Ramos (cell line): ENCODE measurements around the gene CCDC154.

Source experiments
- in situ Hi-C: fragments of 300-500 bp; cut with MboI; formaldehyde crosslinking; loops from one replicate; pipeline ENCODE4 v1.14.3; 2022; ENCODE audit warnings: low sequenced_read_pairs; ENCODE audit not compliant: unreplicated experiment

CCDC154 gene

GRCh38 chr16:1427473-1428461 lies 16.6 kb downstream of the CCDC154 start:
- in situ Hi-C loops: no loop called here

DNA sequence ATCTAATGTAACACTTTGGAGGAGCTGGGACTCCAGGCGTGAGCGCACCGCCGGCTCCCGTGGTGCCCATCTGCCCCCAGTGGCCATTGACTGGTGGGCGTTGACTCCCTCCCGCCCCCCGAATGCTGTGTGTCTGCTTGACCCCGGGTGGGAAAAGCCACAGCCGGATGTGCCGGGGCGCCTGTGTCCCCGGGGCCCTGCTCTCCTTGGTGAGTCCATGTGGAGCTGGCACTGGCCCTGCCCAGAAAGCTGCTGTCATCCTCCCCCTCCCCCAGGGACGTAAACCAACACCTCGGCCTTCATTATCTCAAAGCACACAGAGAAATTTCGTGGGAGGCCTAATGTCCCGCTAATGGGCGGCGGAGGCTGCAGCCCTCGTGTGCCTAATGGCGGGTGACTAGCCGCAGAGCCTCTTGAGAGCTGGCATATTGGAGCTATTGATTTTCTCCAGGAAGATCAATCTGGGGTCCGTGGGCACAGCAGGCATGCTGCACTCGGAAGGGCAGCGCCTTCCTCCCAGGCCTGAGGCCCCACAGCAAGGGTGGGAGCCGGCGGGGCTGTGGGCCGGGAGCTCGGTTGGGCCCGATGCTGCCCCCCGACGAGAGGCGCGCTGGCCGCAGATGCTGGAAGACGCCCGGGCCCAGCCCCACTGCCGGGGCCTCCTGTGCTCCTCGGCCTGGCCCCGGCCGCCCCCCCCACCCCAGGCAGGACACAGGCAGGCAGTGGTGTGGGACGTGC lies 17.5 kb downstream of the CCDC154 start:
- in situ Hi-C loops: no loop called here

DNA sequence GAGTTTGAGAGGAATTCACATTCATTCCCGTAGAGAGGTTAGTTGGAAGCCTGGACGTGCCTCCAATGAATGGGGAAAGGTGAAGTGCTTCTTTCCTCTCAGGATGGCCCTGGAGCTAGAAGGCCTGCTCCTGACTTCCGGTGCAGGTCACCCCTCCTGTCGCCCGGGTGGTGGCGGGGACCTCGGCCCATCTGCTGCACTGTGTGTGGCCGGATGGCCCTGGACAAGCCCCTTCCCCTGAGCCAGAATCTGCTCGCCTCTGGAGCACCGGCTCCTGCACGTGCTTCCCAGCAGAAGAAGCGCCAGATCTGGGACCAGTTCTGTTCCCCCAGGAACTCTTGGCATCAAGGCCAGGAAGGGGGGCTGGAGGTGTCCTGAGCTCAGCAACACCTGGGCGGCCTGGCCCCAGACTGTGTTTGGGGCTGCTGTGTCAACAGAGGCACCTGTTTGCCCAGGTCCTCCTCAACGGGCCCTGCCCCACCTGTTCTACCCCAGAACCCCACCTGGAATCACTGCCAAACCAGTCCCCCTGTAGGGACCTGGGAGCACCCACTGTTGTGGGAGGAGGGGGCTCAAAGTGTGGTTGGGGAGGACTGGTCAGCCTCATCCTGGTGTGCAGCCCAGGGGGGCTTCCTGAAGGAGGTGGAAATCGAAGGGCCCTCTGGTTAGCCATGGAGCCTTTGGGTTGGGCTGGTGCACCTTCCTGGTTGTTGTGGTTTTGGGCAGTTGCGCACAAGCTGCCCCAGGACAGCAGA lies 18.6 kb downstream of the CCDC154 start:
- in situ Hi-C loops: no loop called here

- in situ Hi-C loops: no loop called here
Measured at GRCh38 chr16:1424028-1424427, 20.3 kb downstream of the CCDC154 start.

DNA sequence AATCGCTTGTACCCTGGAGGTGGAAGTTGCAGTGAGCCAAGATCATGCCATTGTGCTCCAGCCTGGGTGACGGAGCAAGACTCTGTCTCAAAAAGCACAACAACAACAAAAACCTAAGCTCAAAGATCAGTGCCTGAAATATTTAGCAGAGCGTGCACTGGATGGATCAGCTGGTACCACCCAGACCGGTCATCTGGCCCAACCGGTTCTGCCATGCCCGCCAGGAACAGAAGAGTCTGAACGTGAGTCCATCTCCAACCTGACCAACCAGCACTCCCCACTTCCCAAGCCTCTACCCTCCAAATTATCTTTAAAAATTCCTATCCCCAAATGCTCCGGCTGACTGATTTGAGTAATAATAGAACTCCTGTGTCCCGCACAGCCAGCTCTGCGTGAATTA lies 22.3 kb downstream of the CCDC154 start:
- in situ Hi-C loops: no loop called here

- in situ Hi-C loops: no loop called here
Measured at GRCh38 chr16:1420111-1420539, 24.2 kb downstream of the CCDC154 start.

- in situ Hi-C loops: no loop called here
Measured at GRCh38 chr16:1416521-1416941, 27.8 kb downstream of the CCDC154 start.

GRCh38 chr16:1414532-1415260 lies 29.7 kb downstream of the CCDC154 start, which contains the start of gene UNKL:
UNKL (minus strand) TSS chr16:1414704; CDS start chr16:1414691, 13 bp downstream.
- in situ Hi-C loops: no loop called here

DNA sequence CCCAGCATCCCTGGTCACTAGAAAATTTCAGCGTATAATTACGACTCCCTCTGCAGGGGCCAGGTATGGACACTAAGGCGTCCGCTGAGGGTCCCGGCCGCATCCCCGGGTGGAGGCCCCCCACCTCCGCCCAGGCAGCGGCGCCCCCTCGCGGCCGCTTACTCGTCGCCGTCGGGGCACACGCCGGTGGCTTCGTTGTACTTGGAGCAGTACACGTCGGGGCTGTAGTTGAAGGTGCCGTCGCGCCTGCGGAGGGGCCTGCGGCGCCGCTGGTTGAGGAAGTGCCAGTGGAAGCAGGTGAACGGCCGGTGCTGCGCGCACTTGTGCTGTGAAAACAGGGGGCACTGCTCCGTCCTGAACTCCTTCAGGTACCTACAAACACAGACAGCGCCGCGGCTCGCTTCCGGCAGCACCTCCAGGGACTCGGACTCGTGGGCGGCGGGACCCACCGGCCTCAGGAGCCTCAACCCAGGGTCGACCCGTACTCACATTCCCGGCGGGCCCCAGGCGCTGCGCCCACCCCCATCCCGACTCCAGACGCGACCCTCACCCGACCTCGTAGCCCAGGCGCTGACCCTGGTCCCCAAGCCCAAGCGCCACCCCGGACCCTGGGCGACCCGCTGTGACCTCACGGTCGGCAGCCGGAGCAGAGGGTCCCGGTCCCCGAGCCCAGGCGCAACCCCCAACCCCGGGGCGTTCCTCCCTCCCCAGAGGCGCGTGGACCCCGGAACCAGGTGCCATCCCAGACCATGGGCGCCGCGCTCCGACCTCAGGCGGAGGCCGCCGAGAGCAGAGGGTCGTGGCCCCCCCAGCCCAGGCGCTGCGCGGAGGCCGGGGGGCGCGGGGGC lies 30.4 kb downstream of the CCDC154 start:
- in situ Hi-C loops: no loop called here

DNA sequence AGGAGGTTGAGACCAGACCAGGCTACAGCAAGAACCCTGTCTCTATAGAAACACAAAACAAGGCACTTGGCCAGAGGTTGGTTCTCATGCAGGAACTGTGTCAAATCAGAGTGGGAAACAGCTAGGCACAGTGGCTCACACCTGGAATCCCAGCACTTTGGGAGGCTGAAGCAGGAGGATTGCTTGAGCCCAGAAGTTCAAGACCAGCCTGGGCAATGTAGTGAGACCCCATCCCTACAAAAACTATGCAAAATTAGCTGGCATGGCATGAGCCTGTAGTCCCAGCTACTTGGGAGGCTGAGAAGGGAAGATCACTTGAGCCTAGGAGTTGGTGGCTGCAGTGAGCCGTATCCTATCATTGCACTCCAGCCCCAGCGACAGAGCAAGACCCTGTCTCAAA lies 31.5 kb downstream of the CCDC154 start:
- in situ Hi-C loops: no loop called here

- in situ Hi-C loops: no loop called here
Measured at GRCh38 chr16:1408171-1408837, 36.1 kb downstream of the CCDC154 start.

DNA sequence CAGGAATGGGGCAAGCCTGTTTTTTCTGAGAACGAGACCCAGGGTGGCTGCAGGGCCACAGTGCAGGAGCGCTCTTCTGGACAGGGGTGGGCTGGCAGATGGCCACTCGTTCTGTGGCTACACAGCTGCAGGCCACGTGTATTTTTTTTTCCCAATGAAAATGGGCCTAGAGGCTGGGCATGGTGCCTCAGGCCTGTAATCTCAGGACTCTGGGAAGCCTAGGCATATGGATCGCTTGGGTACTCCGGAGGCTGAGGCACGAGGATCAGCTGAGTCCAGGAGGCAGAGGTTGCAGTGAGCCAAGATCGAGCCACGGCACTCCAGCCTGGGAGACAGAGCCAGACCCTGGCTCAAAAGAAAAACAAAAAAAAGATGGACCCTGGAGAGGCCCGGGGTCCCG lies 36.6 kb downstream of the CCDC154 start:
- in situ Hi-C loops: no loop called here

DNA sequence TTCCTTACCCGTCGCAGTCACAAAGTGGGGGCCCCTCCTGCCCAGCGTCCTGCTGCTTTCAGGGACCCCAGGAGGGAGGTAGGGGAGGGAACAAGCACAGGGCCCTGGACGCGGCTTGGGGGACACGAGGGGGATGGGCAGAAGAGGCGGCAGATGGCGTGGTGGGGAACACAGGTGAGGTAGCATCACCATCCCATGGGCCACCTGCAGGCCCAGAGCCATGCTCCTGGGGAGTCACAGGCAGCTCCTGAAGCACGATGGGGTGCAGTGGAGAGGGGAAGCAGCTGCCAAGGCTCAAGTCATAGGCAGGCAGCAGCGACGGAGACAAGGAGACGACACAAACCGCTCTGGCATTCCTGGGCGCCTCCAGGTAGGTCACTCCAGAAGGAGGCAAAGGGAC lies 40.6 kb downstream of the CCDC154 start:
- in situ Hi-C loops: no loop called here

DNA sequence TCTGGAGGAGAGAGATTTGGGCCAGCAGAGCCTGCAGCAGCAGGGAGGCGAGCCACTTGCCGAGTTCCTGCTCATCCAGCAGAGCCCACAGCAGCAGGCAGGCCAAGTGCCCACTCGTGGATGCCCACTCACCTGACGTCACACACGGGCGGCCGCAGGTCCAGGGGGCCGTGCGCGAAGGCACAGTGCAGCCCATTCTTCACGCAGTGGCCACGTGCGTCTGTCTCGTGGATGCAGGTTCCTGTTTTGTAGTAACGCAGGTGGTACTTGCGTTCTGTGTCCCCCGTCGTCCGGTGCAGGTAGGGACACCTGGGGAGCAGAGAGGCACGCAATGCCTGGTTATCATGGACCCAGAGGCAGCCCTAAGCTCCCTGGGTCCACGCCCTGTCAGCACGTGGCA lies 41.3 kb downstream of the CCDC154 start:
- in situ Hi-C loops: no loop called here

DNA sequence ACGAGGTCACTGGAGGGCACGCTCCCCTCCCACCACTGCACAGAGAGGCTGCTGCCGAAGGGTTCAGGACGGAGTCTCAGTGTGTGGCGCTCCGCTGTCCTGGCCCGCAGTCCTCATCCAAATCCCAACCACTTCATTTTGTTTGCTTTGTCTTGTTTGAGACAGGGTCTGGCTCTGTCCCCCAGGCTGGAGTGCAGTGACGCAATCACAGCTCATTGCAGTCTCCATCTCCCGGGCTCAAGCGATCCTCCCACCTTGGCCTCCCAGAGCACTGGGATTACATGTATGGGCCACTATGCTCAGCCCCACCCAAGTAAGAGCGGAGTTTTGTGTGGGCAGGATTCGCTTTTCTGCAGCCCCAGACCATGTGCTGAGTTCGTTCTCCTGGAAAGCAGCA lies 42.6 kb downstream of the CCDC154 start:
- in situ Hi-C loops: no loop called here

DNA sequence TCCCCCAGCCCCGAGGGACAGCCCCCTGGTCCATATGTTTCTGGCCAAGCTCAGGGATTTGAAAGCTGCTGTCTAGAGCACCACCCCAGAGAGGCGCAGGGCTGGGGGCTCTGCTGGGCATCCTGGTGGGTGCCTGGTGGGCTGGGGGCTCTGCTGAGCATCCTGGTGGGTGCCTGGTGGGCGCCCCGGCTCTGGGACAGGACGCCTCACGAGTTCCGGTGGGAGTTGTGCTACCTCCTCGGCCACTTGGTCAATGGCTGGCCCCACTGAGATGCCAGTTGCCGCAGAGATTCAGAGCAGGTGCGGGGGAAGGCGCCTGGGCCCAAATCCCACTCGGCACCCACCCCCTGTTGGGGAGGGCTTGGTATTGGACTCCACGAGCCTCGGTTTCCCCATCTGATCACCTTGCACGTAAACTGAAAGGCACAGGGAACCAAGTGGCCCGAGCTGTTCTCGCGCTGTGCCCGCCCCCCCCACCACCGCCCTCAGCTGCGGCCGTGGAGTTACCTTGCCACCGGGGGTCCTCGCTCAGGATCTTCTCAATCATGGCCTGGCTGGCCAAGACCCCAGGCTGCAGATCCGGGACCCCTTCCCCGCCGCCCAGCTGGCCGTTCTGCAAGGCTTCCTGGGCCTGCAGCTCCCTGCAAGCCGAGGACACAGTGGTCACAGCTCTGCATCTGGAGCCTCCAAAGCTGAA lies 43.1 kb downstream of the CCDC154 start:
- in situ Hi-C loops: no loop called here

- in situ Hi-C loops: no loop called here
Measured at GRCh38 chr16:1398826-1399581, 45.4 kb downstream of the CCDC154 start.
